Measurements from ENCODE around the gene DSPP. TPM values are rescaled to one million over a fixed set of nuclear protein-coding genes. Genes with fewer than 3 reads are reported as not detected.
A peak's percentile ranks its signal among the peaks of the same experiment; 100 is the strongest.

The DSPP gene
- total RNA-seq, 1 donor = not detected

DNA sequence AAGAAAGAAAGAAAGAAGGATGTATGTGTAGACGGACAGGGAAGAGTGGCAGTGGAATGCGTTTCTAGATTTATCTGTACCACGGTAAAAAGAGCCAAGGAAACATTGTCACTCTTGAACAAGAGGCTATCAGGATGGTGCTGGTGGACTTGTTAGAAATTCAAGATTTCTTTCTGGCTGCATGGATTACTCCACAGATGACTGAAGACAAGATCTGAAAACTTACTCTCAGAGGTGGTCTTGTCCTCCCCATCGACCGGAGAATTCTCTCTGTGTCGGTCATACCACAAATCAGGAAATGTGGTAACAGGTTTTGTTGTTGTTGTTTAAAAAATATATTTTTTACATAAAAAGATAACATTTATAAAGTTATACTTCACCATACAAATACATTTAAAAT, 11.8 kb downstream of the DSPP start:
- H3K4me3 ChIP-seq (ENCODE audit: low read depth, low read length) = no peak overlapping the region
- no peak for TF ChIP-seq CTCF (IDR thresholded peaks at IDR 0.05; ENCODE audit: insufficient read depth, low read length)
- no peak for DNase-seq (ENCODE audit: low read depth)

DNA sequence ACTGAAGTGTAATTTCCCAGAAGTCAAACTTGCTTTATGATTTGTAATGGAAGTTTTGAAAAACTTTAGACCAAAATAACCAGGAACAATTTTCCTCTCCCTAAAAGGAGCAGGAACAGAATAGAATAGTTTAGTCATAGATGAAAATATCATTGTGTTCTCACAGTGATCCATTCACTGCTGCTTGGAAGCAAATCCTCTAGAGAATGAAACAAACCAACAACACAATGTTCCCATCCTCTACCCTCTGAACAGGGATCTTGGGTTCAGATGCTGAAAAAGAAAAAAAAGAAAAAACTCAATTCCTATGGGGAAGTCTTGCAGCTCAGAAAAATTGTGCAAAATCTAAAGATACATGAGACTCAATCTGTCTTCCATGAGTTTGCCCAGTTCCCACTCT, 12.2 kb downstream of the DSPP start:
- no peak for DNase-seq (ENCODE audit: low read depth)
- no peak overlapping the region for H3K4me3 ChIP-seq (ENCODE audit: low read depth, low read length)
- no peak for TF ChIP-seq CTCF (IDR thresholded peaks at IDR 0.05; ENCODE audit: insufficient read depth, low read length)

DNA sequence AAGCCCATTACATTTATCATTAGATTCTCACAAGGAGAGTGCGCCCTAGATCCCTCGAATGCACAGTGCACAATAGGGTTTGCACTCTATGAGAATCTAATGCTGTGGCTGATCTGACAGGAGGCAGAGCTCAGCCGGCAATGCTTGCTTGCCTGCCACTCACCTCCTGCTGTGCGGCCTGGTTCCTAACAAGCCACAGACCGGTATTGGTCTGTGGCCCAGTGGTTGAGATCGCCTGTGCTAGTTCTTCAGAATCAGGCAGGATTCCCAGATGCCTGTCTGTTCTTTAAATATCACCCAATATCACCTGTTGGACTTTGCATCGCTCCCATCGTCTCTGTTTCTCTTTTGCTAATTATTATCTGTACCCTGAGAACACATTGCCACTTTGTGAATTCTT, 14.0 kb downstream of the DSPP start:
- no peak overlapping the region for H3K4me3 ChIP-seq (ENCODE audit: low read depth, low read length)
- no peak for TF ChIP-seq CTCF (IDR thresholded peaks at IDR 0.05; ENCODE audit: insufficient read depth, low read length)
- DNase-seq (ENCODE audit: low read depth) = no peak

- no peak overlapping the region for H3K4me3 ChIP-seq (ENCODE audit: low read depth, low read length)
- no peak for DNase-seq (ENCODE audit: low read depth)
- no peak for TF ChIP-seq CTCF (IDR thresholded peaks at IDR 0.05; ENCODE audit: insufficient read depth, low read length)
Observed at GRCh38 chr4:87624698-87625097, 16.4 kb downstream of the DSPP start.

- TF ChIP-seq CTCF (IDR thresholded peaks at IDR 0.05; ENCODE audit: insufficient read depth, low read length) = no peak
- no peak for DNase-seq (ENCODE audit: low read depth)
- no peak overlapping the region for H3K4me3 ChIP-seq (ENCODE audit: low read depth, low read length)
Observed at GRCh38 chr4:87631668-87632067, 23.3 kb downstream of the DSPP start.

DNA sequence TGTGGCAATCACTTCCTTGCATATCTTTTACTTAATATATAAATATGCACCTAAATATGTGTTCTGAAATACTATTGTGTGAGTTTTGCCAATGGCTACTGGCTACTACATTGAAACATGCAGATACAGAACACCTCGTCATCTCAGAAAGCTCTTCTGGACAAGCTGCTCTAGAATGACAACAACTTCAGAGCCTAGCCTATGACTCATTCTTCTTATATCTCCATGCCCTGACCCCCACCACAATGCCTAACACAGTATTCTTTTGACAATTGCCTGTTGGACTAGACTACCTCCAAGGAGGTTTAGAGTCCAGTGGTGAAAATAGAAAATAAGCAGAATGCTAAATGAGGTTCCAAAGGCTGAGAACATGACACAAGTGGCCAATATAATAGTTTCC, 24.1 kb downstream of the DSPP start:
- DNase-seq (ENCODE audit: low read depth) = no peak
- TF ChIP-seq CTCF (IDR thresholded peaks at IDR 0.05; ENCODE audit: insufficient read depth, low read length) = no peak
- H3K4me3 ChIP-seq (ENCODE audit: low read depth, low read length) = no peak overlapping the region

- H3K4me3 ChIP-seq (ENCODE audit: low read depth, low read length) = no peak overlapping the region
- peak; percentile 64 for DNase-seq (ENCODE audit: low read depth)
- TF ChIP-seq CTCF (IDR thresholded peaks at IDR 0.05; ENCODE audit: insufficient read depth, low read length) = no peak
Observed at GRCh38 chr4:87633243-87633642, 24.9 kb downstream of the DSPP start.

All from fibroblast of the aortic adventitia (primary cell).